H9 (cell line): ENCODE measurements around the gene CD4. TPM values are rescaled to one million over a fixed set of nuclear protein-coding genes. Genes with fewer than 3 reads are reported as not detected.

Experiments
- DNase-seq: peaks from one replicate; pipeline ENCODE4 v3.0.0-alpha.2; 2017
- H2AFZ ChIP-seq: one replicate; pipeline ENCODE4 v1.6.1; 2013; ENCODE audit warnings: mild to moderate bottlenecking, low read length, control low read depth, moderate library complexity
- H2AK5ac ChIP-seq: 2 replicates; pipeline ENCODE4 v1.6.1; 2013; ENCODE audit warnings: low read length, control low read depth, mixed read lengths; ENCODE audit not compliant: insufficient read length
- H2BK120ac ChIP-seq: one replicate; pipeline ENCODE4 v1.6.1; 2013; ENCODE audit warnings: low read depth, mild to moderate bottlenecking, low read length, control low read depth, inconsistent platforms; ENCODE audit not compliant: poor library complexity, severe bottlenecking
- H2BK12ac ChIP-seq: 2 replicates; pipeline ENCODE4 v1.6.1; 2013; ENCODE audit warnings: low read length, control low read depth, mixed read lengths, low read depth; ENCODE audit not compliant: insufficient read length
- H2BK15ac ChIP-seq: 2 replicates; pipeline ENCODE4 v1.6.1; 2013; ENCODE audit warnings: low read depth, low read length, control low read depth
- H2BK20ac ChIP-seq: one replicate; pipeline ENCODE4 v1.6.1; 2013; ENCODE audit warnings: low read depth, mild to moderate bottlenecking, low read length, control low read depth, inconsistent platforms; ENCODE audit not compliant: poor library complexity, severe bottlenecking
- H2BK5ac ChIP-seq: 2 replicates; pipeline ENCODE4 v1.6.1; 2013; ENCODE audit warnings: low read length, control low read depth, mixed read lengths; ENCODE audit not compliant: insufficient read length
- H3K14ac ChIP-seq: 2 replicates; pipeline ENCODE4 v1.6.1; 2013; ENCODE audit warnings: low read length, control low read depth; ENCODE audit not compliant: insufficient read depth
- H3K18ac ChIP-seq: 2 replicates; pipeline ENCODE4 v1.6.1; 2013; ENCODE audit warnings: low read depth, mild to moderate bottlenecking, mixed read lengths, low read length, control low read depth; ENCODE audit not compliant: insufficient read length
- H3K23ac ChIP-seq: 2 replicates; pipeline ENCODE4 v1.6.1; 2013; ENCODE audit warnings: low read length, control low read depth, mixed read lengths, low read depth; ENCODE audit not compliant: insufficient read length
- H3K23me2 ChIP-seq: 2 replicates; pipeline ENCODE4 v1.6.1; 2013; ENCODE audit warnings: low read depth, mild to moderate bottlenecking, mixed read lengths, low read length, control low read depth; ENCODE audit not compliant: insufficient read length, poor library complexity, severe bottlenecking
- H3K27ac ChIP-seq: 2 replicates; pipeline ENCODE4 v1.5.1; 2013; ENCODE audit warnings: low read length, control low read depth, mixed read lengths, low read depth; ENCODE audit not compliant: insufficient read length
- H3K27me3 ChIP-seq: 2 replicates; pipeline ENCODE4 v1.6.1; 2013; ENCODE audit warnings: low read length, control low read depth, inconsistent platforms; ENCODE audit not compliant: insufficient read depth
- H3K4ac ChIP-seq: 2 replicates; pipeline ENCODE4 v1.6.1; 2013; ENCODE audit warnings: low read depth, mild to moderate bottlenecking, control low read depth, inconsistent platforms, low read length, moderate library complexity
- H3K4me1 ChIP-seq: 2 replicates; pipeline ENCODE4 v1.6.1; 2013; ENCODE audit warnings: low read length, control low read depth, inconsistent platforms; ENCODE audit not compliant: insufficient read depth
- H3K4me2 ChIP-seq: 2 replicates; pipeline ENCODE4 v1.6.1; 2013; ENCODE audit warnings: low read length, control low read depth, mixed read lengths; ENCODE audit not compliant: insufficient read length, insufficient read depth
- H3K56ac ChIP-seq: 2 replicates; pipeline ENCODE4 v1.6.1; 2013; ENCODE audit warnings: low read depth, mild to moderate bottlenecking, mixed read lengths, low read length, control low read depth; ENCODE audit not compliant: insufficient read length
- H3K79me1 ChIP-seq: 2 replicates; pipeline ENCODE4 v1.6.1; 2013; ENCODE audit warnings: low read depth, mild to moderate bottlenecking, moderate library complexity, low read length, control low read depth, inconsistent platforms; ENCODE audit not compliant: insufficient read depth, poor library complexity, severe bottlenecking
- H3K79me2 ChIP-seq: 2 replicates; pipeline ENCODE4 v1.6.1; 2013; ENCODE audit warnings: low read length, control low read depth, inconsistent platforms; ENCODE audit not compliant: insufficient read depth
- H3K9ac ChIP-seq: 2 replicates; pipeline ENCODE4 v1.6.1; 2013; ENCODE audit warnings: low read length, control low read depth, mixed read lengths; ENCODE audit not compliant: insufficient read length; ENCODE audit errors: extremely low read depth
- H3K9me3 ChIP-seq: one replicate; pipeline ENCODE4 v1.6.1; 2013; ENCODE audit warnings: low read depth, low read length, inconsistent platforms; ENCODE audit not compliant: control insufficient read depth
- H3T11ph ChIP-seq: one replicate; pipeline ENCODE4 v1.6.1; 2013; ENCODE audit warnings: mild to moderate bottlenecking, low read length, control low read depth, inconsistent platforms
- H4K20me1 ChIP-seq: one replicate; pipeline ENCODE4 v1.6.1; 2013; ENCODE audit not compliant: control insufficient read depth, insufficient read length, insufficient read depth
- H4K5ac ChIP-seq: 2 replicates; pipeline ENCODE4 v1.6.1; 2013; ENCODE audit warnings: low read depth, mild to moderate bottlenecking, mixed read lengths, low read length, control low read depth; ENCODE audit not compliant: insufficient read length
- H4K8ac ChIP-seq: replicated peaks from 2 replicates; pipeline ENCODE4 v1.6.1; 2013; ENCODE audit warnings: low read length, control low read depth, mixed read lengths, low read depth; ENCODE audit not compliant: insufficient read length
- H4K91ac ChIP-seq: 2 replicates; pipeline ENCODE4 v1.6.1; 2013; ENCODE audit warnings: low read depth, mild to moderate bottlenecking, moderate library complexity, mixed read lengths, low read length, control low read depth; ENCODE audit not compliant: insufficient read length
- H3K27ac Mint-ChIP-seq, 3 experiments: 2 replicates in 2 of 3; 3 replicates in 1 of 3; pipeline ENCODE4 v1.8.0; 2020 to 2021; ENCODE audit warnings: mixed read lengths in 3 of 3, mild to moderate bottlenecking in 1 of 3, moderate library complexity in 1 of 3
- H3K27me3 Mint-ChIP-seq: 2 replicates; pipeline ENCODE4 v1.8.0; 2021; ENCODE audit warnings: low read depth, mild to moderate bottlenecking, moderate library complexity, mixed read lengths
- H3K36me3 Mint-ChIP-seq, 3 experiments: 2 replicates in 2 of 3; 3 replicates in 1 of 3; pipeline ENCODE4 v1.8.0; 2020 to 2021; ENCODE audit warnings: low read depth in 3 of 3, mixed read lengths in 3 of 3; ENCODE audit not compliant: insufficient read depth in 1 of 3
- H3K4me1 Mint-ChIP-seq, 2 experiments: 2 replicates each; pipeline ENCODE4 v1.8.0; 2020; ENCODE audit warnings: mixed read lengths in 2 of 2
- H3K4me3 Mint-ChIP-seq, 2 experiments: 2 replicates in 1 of 2; 3 replicates in 1 of 2; pipeline ENCODE4 v1.8.0; 2020 to 2021; ENCODE audit warnings: mild to moderate bottlenecking in 2 of 2, mixed read lengths in 2 of 2, moderate library complexity in 1 of 2
- H3K9me3 Mint-ChIP-seq, 2 experiments: 2 replicates in 1 of 2; 3 replicates in 1 of 2; pipeline ENCODE4 v1.8.0; 2020; ENCODE audit warnings: mild to moderate bottlenecking in 2 of 2, mixed read lengths in 2 of 2, moderate library complexity in 1 of 2
- CTCF ChIP-seq: fragments of 200-600 bp; sonication (generic); conservative IDR thresholded peaks from 3 replicates; pipeline ENCODE4 v1.8.0; 2021; ENCODE audit warnings: antibody characterized with exemption, mild to moderate bottlenecking
- WGBS: extraction: QIAGEN DNeasy Blood & Tissue Kit; methylation state at CpG from one replicate; pipeline ENCODE4 v1.1.7; 2013; ENCODE audit warnings: missing lambda C conversion rate, low lambda C conversion rate, mixed read lengths; ENCODE audit not compliant: insufficient read length; ENCODE audit errors: extremely low coverage; 5-methylcytosine and 5-hydroxymethylcytosine counted together
- total RNA-seq: library from RNA; stranded (reverse); gene quantifications from 2 replicates; pipeline ENCODE4 v1.2.1, GENCODE V29; 2021

CD4 gene
- total RNA-seq, 1 experiment from 2014 or later: 1.1 TPM

GRCh38 chr12:6791931-6792520 lies 2.7 kb downstream of the CD4 start:
- WGBS: no CpG with 5 or more reads among the region's 13 CpGs
- DNase-seq: no peak
- H3K14ac ChIP-seq: no peak overlapping the region
- no peak overlapping the region for H2BK20ac ChIP-seq
- no peak overlapping the region for H3K23ac ChIP-seq
- H4K5ac ChIP-seq: no peak overlapping the region
- H2BK12ac ChIP-seq: no peak overlapping the region
- no peak overlapping the region for H2AK5ac ChIP-seq
- H3K9me3 Mint-ChIP-seq: no peaks in the 10 kb centered on the region
- H3K4me1 Mint-ChIP-seq: peaks cover 20 to 27% of the 10 kb centered on the region in 2 experiments
- H3K27ac ChIP-seq: no peak overlapping the region
- no peak overlapping the region for H4K8ac ChIP-seq
- H3K4ac ChIP-seq: no peak overlapping the region
- H3K9ac ChIP-seq: no peak overlapping the region
- H3K36me3 Mint-ChIP-seq: no peaks in the 10 kb centered on the region; a peak in 1 of 7 replicates
- no peak overlapping the region for H3K4me3 Mint-ChIP-seq
- TF ChIP-seq CTCF: no peak
- H3K79me2 ChIP-seq: no peaks in the 10 kb centered on the region
- H4K91ac ChIP-seq: no peak overlapping the region
- H2BK5ac ChIP-seq: no peak overlapping the region
- no peak overlapping the region for H3K18ac ChIP-seq
- H3K27ac Mint-ChIP-seq: peak overlapping the region in 1 of 3 experiments; percentile 57; a peak in 1 of 7 replicates
- no peaks in the 10 kb centered on the region for H4K20me1 ChIP-seq
- no peaks in the 10 kb centered on the region for H3K23me2 ChIP-seq
- no peak overlapping the region for H3K56ac ChIP-seq
- H3T11ph ChIP-seq: no peak overlapping the region
- H3K27me3 Mint-ChIP-seq: peaks cover 41% of the 10 kb centered on the region
- 0 out of 2 replicates have a peak, but pooled peaks cover 3% of the 10 kb centered on the region for H3K4me1 ChIP-seq
- no peaks in the 10 kb centered on the region for H3K79me1 ChIP-seq
- no peak overlapping the region for H2BK120ac ChIP-seq
- H2AFZ ChIP-seq: no peak overlapping the region
- no peaks in the 10 kb centered on the region; the same call in 1 of the 2 replicates for H3K27me3 ChIP-seq
- H3K4me2 ChIP-seq: no peak overlapping the region
- no peaks in the 10 kb centered on the region for H3K9me3 ChIP-seq
- no peak overlapping the region for H2BK15ac ChIP-seq
